Body of pancreas (tissue), 4 donors: ENCODE data around the gene PDZRN3. TPM values are rescaled to one million over a fixed set of nuclear protein-coding genes. Genes with fewer than 3 reads are reported as not detected.

ENCODE experiments used
- ATAC-seq: fragments of 150-250 bp; one replicate; pipeline ENCODE4 v1.9.1; 2016
- DNase-seq, 4 donors: peaks; one replicate each; pipeline ENCODE4 v3.0.0-alpha.2; 2019
- H3K27ac ChIP-seq, 4 donors: fragments of 200-600 bp; sonication (generic); 1 replicate in 3 of 4; 2 replicates in 1 of 4; pipeline versions ENCODE4 v1.5.1 to v1.6.1; 2016 to 2019; ENCODE audit warnings: mild to moderate bottlenecking in 1 of 4, mixed read lengths in 1 of 4, moderate library complexity in 1 of 4
- H3K27me3 ChIP-seq, 2 donors: fragments of 200-600 bp; sonication (generic); one replicate each; pipeline ENCODE4 v1.6.0; 2016; ENCODE audit warnings: mild to moderate bottlenecking in 1 of 2
- H3K36me3 ChIP-seq, 2 donors: fragments of 200-600 bp; sonication (generic); replicated peaks in 1 of 2; 2 replicates each; pipeline ENCODE4 v1.5.1; 2016; ENCODE audit warnings: low read depth in 2 of 2; ENCODE audit not compliant: insufficient read depth in 1 of 2
- H3K4me1 ChIP-seq: fragments of 200-600 bp; sonication (generic); one replicate; pipeline ENCODE4 v1.6.0; 2016
- H3K4me3 ChIP-seq, 2 donors: fragments of 200-600 bp; sonication (generic); 1 replicate in 1 of 2; 2 replicates in 1 of 2; pipeline ENCODE4 v1.5.1; 2016 to 2019
- H3K9me3 ChIP-seq, 3 donors: fragments of 200-600 bp; sonication (generic); 1 replicate in 2 of 3; 2 replicates in 1 of 3; pipeline ENCODE4 v1.5.1; 2016
- CTCF ChIP-seq, 7 experiments: fragments of 450-650 bp in 4 of 7; fragments of 200-600 bp in 3 of 7; sonication (generic) in 3 of 7; IDR thresholded peaks; one replicate each; pipeline ENCODE4 v1.5.1; 2016 to 2019; ENCODE audit warnings: antibody characterized with exemption in 7 of 7
- POLR2A ChIP-seq, 3 donors: fragments of 450-650 bp; IDR thresholded peaks; one replicate each; pipeline ENCODE4 v1.6.1; 2016; ENCODE audit warnings: antibody characterized with exemption in 3 of 3, mild to moderate bottlenecking in 2 of 3
- WGBS, 2 donors: methylation state at CpG; one replicate each; pipeline ENCODE4 v1.1.5; 2017; 5-methylcytosine and 5-hydroxymethylcytosine counted together
- intact Hi-C: fragments of 100-400 bp; cut with DNase I; formaldehyde crosslinking; loops from one replicate; pipeline ENCODE4 v1.15.1; 2023
- total RNA-seq, 2 donors: library from RNA; depleted of rRNA; stranded (reverse); fragments of >200 nt; gene quantifications; one replicate each; pipeline ENCODE4 v1.1.0, GENCODE V29; 2016

Gene PDZRN3
- total RNA-seq, 2 donors from 2014 or later: 18.9 to 41.9 TPM

- TF ChIP-seq POLR2A (IDR thresholded peaks at IDR 0.05) (no peak), CTCF (IDR thresholded peaks at IDR 0.05) (no peak)
- DNase-seq: no peak
- Histone ChIP-seq H3K4me1 (peaks cover 21% of the 10 kb centered on the region), H3K27ac (no peak overlapping the region), H3K9me3 (no peaks in the 10 kb centered on the region), H3K27me3 (no peaks in the 10 kb centered on the region), H3K36me3 (no peaks in the 10 kb centered on the region), H3K4me3 (no peak overlapping the region)
- peak; percentile 38 for ATAC-seq
- WGBS, 2 donors: 49 to 53% methylated on average over 4 of the region's 4 CpGs
- intact Hi-C loops: no loop called here
These were observed 72.0 kb downstream of the PDZRN3 start for GRCh38 chr3:73552700-73553099.

- H3K4me1 ChIP-seq: peaks cover 26% of the 10 kb centered on the region
These were observed 74.7 kb downstream of the PDZRN3 start for GRCh38 chr3:73550032-73550431.

GRCh38 chr3:73549051-73549600 is 75.6 kb downstream of the PDZRN3 start:
- no peaks in the 10 kb centered on the region for H3K36me3 ChIP-seq
- no peak for TF ChIP-seq CTCF (IDR thresholded peaks at IDR 0.05)
- no peak for TF ChIP-seq POLR2A (IDR thresholded peaks at IDR 0.05)
- no peak overlapping the region for H3K4me3 ChIP-seq
- DNase-seq (peak; percentile 31 to 60 (median 35)), ATAC-seq (peak; percentile 69)
- WGBS, 2 donors: 56 to 59% methylated on average over 9 of the region's 9 CpGs
- H3K4me1 ChIP-seq: peaks cover 26% of the 10 kb centered on the region
- intact Hi-C loops: no loop called here
- no peaks in the 10 kb centered on the region for H3K9me3 ChIP-seq
- no peak overlapping the region for H3K27ac ChIP-seq
- H3K27me3 ChIP-seq: no peaks in the 10 kb centered on the region

More at GRCh38 chr3:73550032-73550431, 74.7 kb downstream of the PDZRN3 start:
- no peaks in the 10 kb centered on the region for H3K36me3 ChIP-seq
- WGBS, 2 donors: 79 to 90% methylated on average over 7 of the region's 7 CpGs
- H3K27ac ChIP-seq: no peak overlapping the region
- no peak for TF ChIP-seq POLR2A (IDR thresholded peaks at IDR 0.05)
- TF ChIP-seq CTCF (IDR thresholded peaks at IDR 0.05): no peak
- intact Hi-C loops: no loop called here
- H3K27me3 ChIP-seq: no peaks in the 10 kb centered on the region
- ATAC-seq (no peak), DNase-seq (no peak)
- no peak overlapping the region for H3K4me3 ChIP-seq
- H3K9me3 ChIP-seq: no peaks in the 10 kb centered on the region

- Histone ChIP-seq H3K36me3 (no peaks in the 10 kb centered on the region), H3K9me3 (no peaks in the 10 kb centered on the region), H3K4me3 (no peak overlapping the region), H3K27ac (no peak overlapping the region), H3K27me3 (no peaks in the 10 kb centered on the region), H3K4me1 (peaks cover 30% of the 10 kb centered on the region)
- WGBS, 2 donors: 79 to 93% methylated on average over 3 of the region's 3 CpGs
- no peak for TF ChIP-seq CTCF (IDR thresholded peaks at IDR 0.05)
- TF ChIP-seq POLR2A (IDR thresholded peaks at IDR 0.05): no peak
- DNase-seq: no peak
- intact Hi-C loops: no loop called here
- ATAC-seq: no peak
These were observed 76.3 kb downstream of the PDZRN3 start for GRCh38 chr3:73548436-73548835.
